Mesenchymal stem cell (in vitro differentiated cells and primary cell): ENCODE data around the gene DEF6.

Source experiments
- DNase-seq: peaks from one replicate; pipeline ENCODE4 v3.0.0-alpha.2; 2013
- H2AFZ ChIP-seq: one replicate; pipeline ENCODE4 v1.6.1; 2013; ENCODE audit warnings: low read depth, mild to moderate bottlenecking, control low read depth, inconsistent platforms, low read length, moderate library complexity
- H2AK5ac ChIP-seq: 2 replicates; pipeline ENCODE4 v1.6.1; 2013; ENCODE audit warnings: low read length, moderate library complexity, mild to moderate bottlenecking, inconsistent platforms; ENCODE audit not compliant: severe bottlenecking
- H2BK120ac ChIP-seq: one replicate; pipeline ENCODE4 v1.6.1; 2013; ENCODE audit warnings: low read depth, mild to moderate bottlenecking, inconsistent platforms, low read length, moderate library complexity
- H2BK12ac ChIP-seq, 2 experiments: one replicate each; pipeline ENCODE4 v1.6.1; 2013; ENCODE audit warnings: inconsistent platforms in 2 of 2, low read length in 2 of 2, mild to moderate bottlenecking in 2 of 2, moderate library complexity in 2 of 2, control low read depth in 1 of 2
- H2BK15ac ChIP-seq: one replicate; pipeline ENCODE4 v1.6.1; 2013; ENCODE audit warnings: mild to moderate bottlenecking, low read depth, inconsistent platforms; ENCODE audit not compliant: poor library complexity, severe bottlenecking
- H2BK5ac ChIP-seq: 2 replicates; pipeline ENCODE4 v1.6.1; 2013; ENCODE audit warnings: low read depth, mild to moderate bottlenecking, low read length, control low read depth, inconsistent platforms; ENCODE audit not compliant: poor library complexity, severe bottlenecking
- H3K14ac ChIP-seq, 2 experiments: one replicate each; pipeline ENCODE4 v1.6.1; 2013; ENCODE audit warnings: inconsistent platforms in 2 of 2, low read length in 2 of 2, control low read depth in 1 of 2, mild to moderate bottlenecking in 1 of 2, moderate library complexity in 1 of 2
- H3K18ac ChIP-seq, 2 experiments: one replicate each; pipeline ENCODE4 v1.6.1; 2013; ENCODE audit warnings: inconsistent platforms in 2 of 2, low read length in 2 of 2, control low read depth in 1 of 2, low read depth in 1 of 2, mild to moderate bottlenecking in 1 of 2
- H3K23ac ChIP-seq, 2 experiments: one replicate each; pipeline ENCODE4 v1.6.1; 2013; ENCODE audit warnings: inconsistent platforms in 2 of 2, low read length in 2 of 2, mild to moderate bottlenecking in 2 of 2, moderate library complexity in 2 of 2, control low read depth in 1 of 2
- H3K27ac ChIP-seq: 2 replicates; pipeline ENCODE4 v1.5.1; 2013; ENCODE audit warnings: mild to moderate bottlenecking, moderate library complexity, low read length, control low read depth, inconsistent platforms; ENCODE audit not compliant: poor library complexity, severe bottlenecking
- H3K27me3 ChIP-seq, 2 experiments: 2 replicates each; pipeline versions ENCODE4 v1.6.1 to v1.7.0; 2013; ENCODE audit warnings: low read length in 2 of 2, mild to moderate bottlenecking in 2 of 2, moderate library complexity in 2 of 2, control low read depth in 1 of 2, inconsistent platforms in 1 of 2; ENCODE audit not compliant: control insufficient read depth in 1 of 2, insufficient read depth in 1 of 2
- H3K36me3 ChIP-seq, 2 experiments: 2 replicates each; pipeline versions ENCODE4 v1.6.1 to v1.7.0; 2013; ENCODE audit warnings: low read length in 2 of 2, control low read depth in 1 of 2, inconsistent platforms in 1 of 2, low read depth in 1 of 2, mild to moderate bottlenecking in 1 of 2; ENCODE audit not compliant: insufficient read depth in 2 of 2, control insufficient read depth in 1 of 2
- H3K4ac ChIP-seq, 2 experiments: one replicate each; pipeline ENCODE4 v1.6.1; 2013; ENCODE audit warnings: inconsistent platforms in 2 of 2, low read length in 2 of 2, mild to moderate bottlenecking in 2 of 2, moderate library complexity in 2 of 2, control low read depth in 1 of 2, low read depth in 1 of 2
- H3K4me1 ChIP-seq: 2 replicates; pipeline ENCODE4 v1.6.1; 2013; ENCODE audit warnings: low read depth, low read length, control low read depth; ENCODE audit not compliant: control insufficient read depth, insufficient read depth
- H3K4me2 ChIP-seq: 2 replicates; pipeline ENCODE4 v1.6.1; 2013; ENCODE audit warnings: low read length, mild to moderate bottlenecking, inconsistent platforms; ENCODE audit not compliant: poor library complexity, severe bottlenecking
- H3K4me3 ChIP-seq, 2 experiments: 2 replicates each; pipeline versions ENCODE4 v1.5.1 to v1.7.0; 2013; ENCODE audit warnings: low read length in 2 of 2, mild to moderate bottlenecking in 2 of 2, control low read depth in 1 of 2, low read depth in 1 of 2; ENCODE audit not compliant: insufficient read depth in 1 of 2
- H3K79me1 ChIP-seq: replicated peaks from 2 replicates; pipeline ENCODE4 v1.6.1; 2013; ENCODE audit warnings: mild to moderate bottlenecking, control low read depth, low read length, inconsistent platforms; ENCODE audit not compliant: poor library complexity, severe bottlenecking
- H3K9ac ChIP-seq: 2 replicates; pipeline ENCODE4 v1.7.0; 2013; ENCODE audit warnings: mild to moderate bottlenecking, low read length, moderate library complexity
- H3K9me3 ChIP-seq: 2 replicates; pipeline ENCODE4 v1.7.0; 2013; ENCODE audit warnings: mild to moderate bottlenecking, low read length; ENCODE audit not compliant: control insufficient read depth
- H4K8ac ChIP-seq: one replicate; pipeline ENCODE4 v1.6.1; 2013; ENCODE audit warnings: inconsistent platforms, mild to moderate bottlenecking, low read length, moderate library complexity
- H4K91ac ChIP-seq: one replicate; pipeline ENCODE4 v1.6.1; 2013; ENCODE audit warnings: mild to moderate bottlenecking, low read length, inconsistent platforms
- WGBS: methylation state at CpG from one replicate; pipeline ENCODE4 v1.1.7; 2013; ENCODE audit warnings: mixed read lengths; 5-methylcytosine and 5-hydroxymethylcytosine counted together

The DEF6 gene

DNA sequence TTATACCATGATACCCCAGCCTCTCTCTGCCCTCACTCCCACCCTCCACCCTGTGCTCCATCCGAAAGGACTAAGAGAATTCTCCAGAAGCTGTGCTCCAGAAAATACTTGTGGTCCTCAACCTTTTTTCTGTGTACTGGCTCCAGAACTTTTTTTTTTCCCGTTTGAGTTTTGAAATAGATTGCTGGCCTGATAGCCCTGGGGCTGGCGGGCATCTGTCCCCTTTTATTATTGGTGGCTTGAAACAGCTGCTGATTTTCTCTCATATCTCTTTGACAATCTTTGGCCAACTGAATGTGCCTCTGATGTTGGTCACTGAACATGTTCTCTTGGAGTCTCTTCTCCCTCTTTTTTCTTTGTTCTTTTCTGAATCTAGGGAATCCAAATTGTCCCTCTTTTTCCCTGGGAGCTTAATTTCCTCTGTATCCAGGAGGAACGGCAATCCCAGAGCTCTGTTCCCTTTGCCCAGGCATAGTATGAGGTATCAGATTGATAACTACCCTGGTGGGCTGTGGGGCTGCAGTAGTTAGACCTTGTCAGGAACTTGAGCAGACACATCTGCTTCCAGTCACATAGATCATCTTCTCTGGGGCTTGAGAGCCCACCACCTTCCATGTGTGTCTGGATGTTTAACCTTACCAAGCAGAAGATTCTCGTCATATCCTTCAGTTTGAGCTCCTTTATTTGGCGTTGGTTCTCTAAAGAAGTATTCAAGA lies 46.4 kb downstream of the DEF6 start:
- Histone ChIP-seq H4K91ac (no peak overlapping the region), H3K36me3 (peaks cover 17 to 33% of the 10 kb centered on the region in 2 experiments), H4K8ac (no peak overlapping the region), H3K9me3 (no peaks in the 10 kb centered on the region), H3K4me2 (no peak overlapping the region), H3K4ac (no peak overlapping the region), H2AFZ (no peak overlapping the region), H3K14ac (no peak overlapping the region), H2BK15ac (no peak overlapping the region), H2BK12ac (no peak overlapping the region), H3K27me3 (peaks cover 0 to 5% of the 10 kb centered on the region in 2 experiments), H2AK5ac (no peak overlapping the region), H2BK120ac (no peak overlapping the region), H3K23ac (peak overlapping the region in 1 of 2 experiments; percentile 9), H3K18ac (no peak overlapping the region), H2BK5ac (no peak overlapping the region), H3K27ac (no peak overlapping the region), H3K9ac (peak overlapping the region; percentile 94), H3K4me3 (peak overlapping the region in 1 of 2 experiments; percentile 93), H3K4me1 (peaks cover 6% of the 10 kb centered on the region), H3K79me1 (peaks cover 40% of the 10 kb centered on the region)
- WGBS: 94% methylated on average over 6 of the region's 6 CpGs
- no peak for DNase-seq

- Histone ChIP-seq H3K9ac (no peak overlapping the region), H3K79me1 (peaks cover 17% of the 10 kb centered on the region), H2BK5ac (no peak overlapping the region), H2BK120ac (no peak overlapping the region), H3K4me2 (no peak overlapping the region), H3K14ac (no peak overlapping the region), H2BK12ac (no peak overlapping the region), H3K4me1 (peaks cover 3% of the 10 kb centered on the region), H4K91ac (no peak overlapping the region), H3K4ac (no peak overlapping the region), H3K36me3 (peaks cover 22 to 60% of the 10 kb centered on the region in 2 experiments), H3K27me3 (no peaks in the 10 kb centered on the region), H4K8ac (no peak overlapping the region), H3K27ac (no peak overlapping the region), H2BK15ac (no peak overlapping the region), H3K23ac (no peak overlapping the region), H3K9me3 (no peaks in the 10 kb centered on the region), H2AFZ (no peak overlapping the region), H2AK5ac (no peak overlapping the region), H3K4me3 (no peak overlapping the region), H3K18ac (no peak overlapping the region)
- 95% methylated on average over 4 of the region's 4 CpGs for WGBS
- no peak for DNase-seq
Observed at GRCh38 chr6:35351422-35351821, 53.8 kb downstream of the DEF6 start.

DNA sequence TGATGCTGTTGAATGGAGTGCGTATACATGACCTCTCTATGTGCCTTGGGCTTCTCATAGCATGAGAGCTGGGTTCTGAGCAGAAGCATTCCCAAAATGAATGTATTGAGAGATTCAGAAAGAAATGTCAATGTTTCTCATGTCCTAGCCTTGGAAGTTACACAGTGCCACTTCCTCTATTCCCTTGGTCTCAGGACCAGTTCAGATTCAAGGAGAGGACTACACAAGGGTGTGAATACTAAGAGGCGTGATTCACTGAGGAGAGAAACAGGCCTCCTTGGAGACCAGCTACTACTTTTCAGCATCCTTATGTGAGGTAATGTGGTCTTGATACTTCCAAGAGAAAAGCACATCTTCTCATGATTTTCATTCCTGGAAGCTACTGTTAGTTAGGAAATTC lies 55.1 kb downstream of the DEF6 start:
- no peak overlapping the region for H3K18ac ChIP-seq
- no peak overlapping the region for H3K23ac ChIP-seq
- H3K27ac ChIP-seq: no peak overlapping the region
- 86% methylated on average over 1 of the region's 2 CpGs for WGBS
- no peaks in the 10 kb centered on the region for H3K9me3 ChIP-seq
- H3K4me1 ChIP-seq: peaks cover 3% of the 10 kb centered on the region
- H3K27me3 ChIP-seq: no peaks in the 10 kb centered on the region
- H2BK15ac ChIP-seq: no peak overlapping the region
- peaks cover 27 to 60% of the 10 kb centered on the region in 2 experiments for H3K36me3 ChIP-seq
- no peak overlapping the region for H2BK5ac ChIP-seq
- H2BK120ac ChIP-seq: no peak overlapping the region
- H3K4ac ChIP-seq: no peak overlapping the region
- no peak overlapping the region for H2BK12ac ChIP-seq
- no peak overlapping the region for H4K91ac ChIP-seq
- DNase-seq: no peak
- H3K79me1 ChIP-seq: peaks cover 14% of the 10 kb centered on the region
- H3K9ac ChIP-seq: no peak overlapping the region
- no peak overlapping the region for H2AFZ ChIP-seq
- no peak overlapping the region for H2AK5ac ChIP-seq
- H3K14ac ChIP-seq: no peak overlapping the region
- no peak overlapping the region for H4K8ac ChIP-seq
- no peak overlapping the region for H3K4me2 ChIP-seq
- no peak overlapping the region for H3K4me3 ChIP-seq

DNA sequence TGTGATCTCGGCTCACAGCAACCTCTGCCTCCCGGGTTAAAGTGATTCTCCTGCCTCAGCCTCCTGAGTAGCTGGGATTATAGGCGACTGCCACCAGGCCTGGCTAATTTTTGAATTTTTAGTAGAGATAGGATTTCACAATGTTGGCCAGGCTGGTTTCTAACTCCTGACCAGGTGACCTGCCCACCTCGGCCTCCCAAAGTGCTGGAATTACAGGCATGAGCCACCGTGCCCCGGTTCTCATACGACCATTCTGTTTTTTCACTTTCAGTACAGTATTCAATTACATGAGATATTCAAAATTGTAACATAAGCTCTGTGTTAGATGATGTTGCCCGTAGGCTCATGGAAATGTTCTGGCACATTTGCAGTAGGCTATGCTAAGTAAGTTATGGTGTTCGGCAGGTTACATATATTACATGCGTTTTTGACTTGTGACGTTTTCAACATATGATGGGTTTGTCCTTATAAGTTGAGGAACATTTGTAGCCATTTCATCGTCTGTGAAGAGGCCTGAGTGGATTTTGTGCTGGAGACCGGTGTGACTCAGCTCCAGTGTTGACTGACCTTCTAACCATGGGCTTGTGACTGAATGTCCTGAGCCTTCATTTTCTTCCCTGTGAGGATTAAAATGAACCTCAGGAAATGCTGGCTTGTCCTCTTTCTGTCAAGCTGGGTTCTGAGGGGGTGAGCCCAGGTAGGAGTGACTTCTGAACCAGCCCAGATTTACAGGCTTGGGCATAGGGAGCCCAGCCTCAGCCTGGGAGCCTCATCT lies 56.9 kb downstream of the DEF6 start:
- 94% methylated on average over 10 of the region's 13 CpGs for WGBS

More for the DNA sequence above, 56.9 kb downstream of the DEF6 start:
- H2BK15ac ChIP-seq: no peak overlapping the region
- H3K9me3 ChIP-seq: no peaks in the 10 kb centered on the region
- H4K91ac ChIP-seq: no peak overlapping the region
- H3K27me3 ChIP-seq: no peaks in the 10 kb centered on the region
- no peak overlapping the region for H3K4me2 ChIP-seq
- no peak overlapping the region for H2BK12ac ChIP-seq
- no peak overlapping the region for H3K14ac ChIP-seq
- no peak overlapping the region for H4K8ac ChIP-seq
- H3K4me1 ChIP-seq: peaks cover 7% of the 10 kb centered on the region
- no peak overlapping the region for H3K18ac ChIP-seq
- no peak overlapping the region for H3K27ac ChIP-seq
- peaks cover 17% of the 10 kb centered on the region for H3K79me1 ChIP-seq
- no peak overlapping the region for H2BK120ac ChIP-seq
- peak overlapping the region; percentile 59 for H3K9ac ChIP-seq
- no peak overlapping the region for H3K4ac ChIP-seq
- H3K36me3 ChIP-seq: peaks cover 20 to 45% of the 10 kb centered on the region in 2 experiments
- DNase-seq: peak; percentile 61
- no peak overlapping the region for H2BK5ac ChIP-seq
- H3K23ac ChIP-seq: no peak overlapping the region
- no peak overlapping the region for H2AFZ ChIP-seq
- H2AK5ac ChIP-seq: no peak overlapping the region
- H3K4me3 ChIP-seq: no peak overlapping the region
